Measurements from ENCODE around the gene CSMD2. TPM values are rescaled to one million over a fixed set of nuclear protein-coding genes. Genes with fewer than 3 reads are reported as not detected.

CSMD2 gene
- total and polyA plus RNA-seq, 7 donors = 0.02 to 0.32 (median 0.10) TPM

DNA sequence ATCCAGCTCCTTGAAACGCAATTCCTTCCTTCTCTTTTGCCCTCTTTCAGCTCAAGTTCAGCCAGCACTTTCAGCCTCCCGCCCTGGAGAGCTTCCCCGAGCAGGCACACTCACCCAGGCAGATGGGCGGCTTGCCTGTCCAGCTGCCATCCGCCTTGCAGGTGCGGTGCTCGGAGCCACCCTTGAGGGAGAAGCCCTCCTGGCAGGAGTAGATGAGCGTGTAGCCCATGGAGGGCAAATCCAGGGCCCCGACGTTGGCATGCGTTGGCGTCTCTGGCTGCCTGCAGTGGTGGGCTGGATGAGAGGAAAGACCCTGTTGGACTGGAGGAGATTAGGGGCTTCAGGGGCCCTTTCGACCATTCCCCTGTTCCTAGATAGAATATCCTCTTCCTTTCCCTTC is 632.1 kb downstream of the CSMD2 start:
- intact Hi-C loops (cut with DNase I) = no loop called here
- WGBS, 3 donors = 76 to 91% (median 77%) methylated on average over 13 of the region's 13 CpGs
- no peak for TF ChIP-seq CTCF (IDR thresholded peaks at IDR 0.05)
- DNase-seq (no peak), ATAC-seq (no peak)
- Histone ChIP-seq H3K4me3 (no peak overlapping the region), H3K9me3 (no peaks in the 10 kb centered on the region), H3K27ac (no peak overlapping the region), H3K36me3 (ENCODE audit: insufficient read depth in 1 of 2, low read depth in 1 of 2) (no peaks in the 10 kb centered on the region), H3K27me3 (ENCODE audit: insufficient read depth in 3 of 3, low read length in 2 of 3) (peaks cover 0 to 2% (median 0%) of the 10 kb centered on the region in 3 donors), H3K4me1 (no peaks in the 10 kb centered on the region)

GRCh38 chr1:33532250-33532649 is 632.8 kb downstream of the CSMD2 start:
- H3K4me3 ChIP-seq = no peak overlapping the region
- ATAC-seq (no peak), DNase-seq (no peak)
- WGBS, 3 donors = 65 to 72% (median 66%) methylated on average over 3 of the region's 3 CpGs
- no peak for TF ChIP-seq CTCF (IDR thresholded peaks at IDR 0.05)
- intact Hi-C loops (cut with DNase I) = no loop called here
- no peaks in the 10 kb centered on the region for H3K36me3 ChIP-seq (ENCODE audit: insufficient read depth in 1 of 2, low read depth in 1 of 2)
- no peaks in the 10 kb centered on the region for H3K9me3 ChIP-seq
- H3K4me1 ChIP-seq = no peaks in the 10 kb centered on the region
- no peak overlapping the region for H3K27ac ChIP-seq
- H3K27me3 ChIP-seq (ENCODE audit: insufficient read depth in 3 of 3, low read length in 2 of 3) = peaks cover 0 to 2% (median 0%) of the 10 kb centered on the region in 3 donors

- no peaks in the 10 kb centered on the region for H3K36me3 ChIP-seq (ENCODE audit: insufficient read depth in 1 of 2, low read depth in 1 of 2)
- no peak for TF ChIP-seq CTCF (IDR thresholded peaks at IDR 0.05)
- intact Hi-C loops (cut with DNase I) = no loop called here
- no peak overlapping the region for H3K4me3 ChIP-seq
- 65 to 94% (median 80%) methylated on average over 1 of the region's 1 CpG for WGBS, 3 donors
- no peak for DNase-seq
- no peaks in the 10 kb centered on the region for H3K27me3 ChIP-seq (ENCODE audit: insufficient read depth in 3 of 3, low read length in 2 of 3)
- no peak overlapping the region for H3K27ac ChIP-seq
- no peak for ATAC-seq
- H3K4me1 ChIP-seq = no peaks in the 10 kb centered on the region
- H3K9me3 ChIP-seq = no peaks in the 10 kb centered on the region
Observed at GRCh38 chr1:33529957-33530356, 635.1 kb downstream of the CSMD2 start.

DNA sequence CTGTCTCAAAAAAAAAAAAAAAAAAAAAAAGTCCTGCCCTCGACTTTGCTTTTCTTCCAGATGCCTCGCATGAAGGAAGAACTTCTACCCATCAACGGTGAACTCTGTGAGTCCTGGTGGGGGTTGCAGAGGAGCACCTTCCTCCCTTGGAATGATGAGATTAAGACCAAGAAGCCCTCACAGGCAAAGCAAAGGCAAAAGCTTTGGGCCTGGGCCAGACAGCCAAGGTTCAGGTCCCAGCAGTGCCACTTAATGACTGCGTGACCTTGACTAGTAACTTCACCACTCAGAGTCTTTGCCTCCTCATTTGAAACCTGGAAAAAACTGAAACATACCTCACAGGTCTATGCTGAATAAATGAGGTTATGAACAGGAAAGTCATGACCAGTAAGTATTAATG is 637.1 kb downstream of the CSMD2 start:
- intact Hi-C loops (cut with DNase I) = no loop called here
- H3K36me3 ChIP-seq (ENCODE audit: insufficient read depth in 1 of 2, low read depth in 1 of 2) = no peaks in the 10 kb centered on the region
- no peaks in the 10 kb centered on the region for H3K4me1 ChIP-seq
- H3K4me3 ChIP-seq = no peak overlapping the region
- 83 to 93% (median 86%) methylated on average over 4 of the region's 4 CpGs for WGBS, 3 donors
- TF ChIP-seq CTCF (IDR thresholded peaks at IDR 0.05) = no peak
- DNase-seq (no peak), ATAC-seq (no peak)
- no peaks in the 10 kb centered on the region for H3K9me3 ChIP-seq
- no peak overlapping the region for H3K27ac ChIP-seq
- H3K27me3 ChIP-seq (ENCODE audit: insufficient read depth in 3 of 3, low read length in 2 of 3) = no peaks in the 10 kb centered on the region

DNA sequence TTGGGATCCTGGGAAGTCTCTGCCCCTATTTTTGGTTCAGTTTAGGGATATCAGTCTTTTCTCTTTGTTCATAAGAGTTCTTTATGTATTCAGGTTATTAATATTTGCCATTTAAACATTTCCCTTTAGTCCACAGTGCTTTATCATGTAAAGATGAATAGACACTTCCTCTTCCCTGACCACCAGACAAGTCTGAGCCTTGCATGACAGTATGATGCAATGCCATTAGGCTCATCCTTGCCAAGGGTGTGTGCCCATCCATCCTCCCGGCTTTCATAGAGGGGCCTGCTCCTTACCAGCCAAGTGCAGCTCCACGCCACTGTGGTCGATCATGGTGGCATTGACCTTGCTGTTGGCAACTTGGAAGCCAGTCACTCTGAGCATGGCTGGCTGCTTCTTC is 640.4 kb downstream of the CSMD2 start:
- ATAC-seq (no peak), DNase-seq (no peak)
- no peak overlapping the region for H3K4me3 ChIP-seq
- no peaks in the 10 kb centered on the region for H3K36me3 ChIP-seq (ENCODE audit: insufficient read depth in 1 of 2, low read depth in 1 of 2)
- WGBS, 3 donors = 81 to 88% (median 87%) methylated on average over 3 of the region's 3 CpGs
- no peaks in the 10 kb centered on the region for H3K27me3 ChIP-seq (ENCODE audit: insufficient read depth in 3 of 3, low read length in 2 of 3)
- no peak for TF ChIP-seq CTCF (IDR thresholded peaks at IDR 0.05)
- no peaks in the 10 kb centered on the region for H3K9me3 ChIP-seq
- no peaks in the 10 kb centered on the region for H3K4me1 ChIP-seq
- intact Hi-C loops (cut with DNase I) = no loop called here
- H3K27ac ChIP-seq = no peak overlapping the region

All from psoas muscle (tissue), 8 donors.